HG03378 (cell line): ENCODE results near the gene SERINC2.
"Not testable (repeated sequence)": the region's sequence is repeated elsewhere in the genome, so short reads cannot be mapped to it uniquely, and the experiment has no call there.

ENCODE experiments used
- ATAC-seq: cut with Tn5 transposase; IDR thresholded peaks from one replicate; pipeline ENCODE4 v1.9.1; 2021; ENCODE audit warnings: mild to moderate bottlenecking, moderate library complexity; ENCODE audit not compliant: unreplicated experiment

Gene SERINC2

DNA sequence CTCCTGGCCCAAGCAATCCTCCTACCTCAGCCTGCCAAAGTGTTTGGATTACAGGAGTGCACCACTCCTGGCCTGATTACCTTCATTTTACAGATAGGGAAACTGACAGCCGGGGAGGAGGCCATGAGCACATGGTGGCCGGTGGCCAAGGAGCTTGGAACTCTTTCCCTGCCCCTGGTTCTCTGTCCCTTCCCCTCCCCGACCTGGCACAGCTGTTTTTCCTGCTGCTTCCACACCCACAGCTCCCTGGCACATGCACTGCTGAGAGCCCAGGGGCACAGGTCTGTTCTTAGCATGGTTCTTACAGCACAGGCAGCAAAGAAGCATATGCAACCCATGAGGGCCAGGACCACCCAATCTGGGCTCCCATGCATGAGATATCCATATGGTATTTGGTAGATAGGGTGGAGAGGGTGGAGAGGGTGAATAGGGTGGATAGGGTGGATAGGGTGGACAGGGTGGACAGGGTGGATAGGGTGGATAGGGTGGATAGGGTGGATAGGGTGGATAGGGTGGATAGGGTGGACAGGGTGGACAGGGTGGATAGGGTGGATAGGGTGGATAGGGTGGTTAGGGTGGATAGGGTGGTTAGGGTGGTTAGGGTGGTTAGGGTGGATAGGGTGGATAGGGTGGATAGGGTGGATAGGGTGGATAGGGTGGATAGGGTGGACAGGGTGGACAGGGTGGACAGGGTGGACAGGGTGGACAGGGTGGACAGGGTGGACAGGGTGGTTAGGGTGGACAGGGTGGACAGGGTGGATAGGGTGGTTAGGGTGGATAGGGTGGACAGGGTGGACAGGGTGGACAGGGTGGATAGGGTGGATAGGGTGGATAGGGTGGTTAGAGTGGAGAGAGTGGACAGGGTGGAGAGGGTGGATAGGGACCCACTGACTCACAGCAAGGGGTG, 18.6 kb downstream of the SERINC2 start:
- not testable (repeated sequence) for ATAC-seq

DNA sequence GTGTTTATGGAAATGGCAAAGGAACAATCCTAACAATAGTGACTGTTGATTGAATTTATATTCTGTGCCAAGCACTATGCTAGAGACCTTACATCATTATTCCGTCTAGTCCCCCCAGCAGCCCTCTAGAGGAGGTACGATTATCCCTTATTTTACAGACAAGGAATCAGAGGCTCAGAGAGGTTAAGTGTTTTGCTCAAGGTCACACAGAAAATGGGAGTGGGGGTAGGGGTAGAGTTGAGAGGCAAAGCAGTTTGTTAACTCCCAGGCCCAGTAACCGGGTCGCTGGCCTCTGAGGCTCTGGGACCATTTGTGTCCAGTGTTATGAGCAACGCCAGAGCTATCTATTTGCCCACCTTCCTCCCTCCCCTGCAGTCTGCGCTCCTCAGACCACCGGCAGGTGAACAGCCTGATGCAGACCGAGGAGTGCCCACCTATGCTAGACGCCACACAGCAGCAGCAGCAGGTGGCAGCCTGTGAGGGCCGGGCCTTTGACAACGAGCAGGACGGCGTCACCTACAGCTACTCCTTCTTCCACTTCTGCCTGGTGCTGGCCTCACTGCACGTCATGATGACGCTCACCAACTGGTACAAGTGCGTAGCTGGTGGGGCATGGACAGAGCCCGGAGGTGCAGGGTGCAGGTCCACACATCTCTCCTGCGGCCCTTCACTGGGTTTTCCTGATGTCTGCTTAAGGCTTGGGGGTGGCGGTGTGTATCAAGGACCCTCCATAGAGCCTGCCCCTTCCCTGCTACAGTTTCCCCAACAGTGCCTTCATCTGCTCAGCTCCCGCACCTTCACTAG, 19.8 kb downstream of the SERINC2 start:
- ATAC-seq: no peak

DNA sequence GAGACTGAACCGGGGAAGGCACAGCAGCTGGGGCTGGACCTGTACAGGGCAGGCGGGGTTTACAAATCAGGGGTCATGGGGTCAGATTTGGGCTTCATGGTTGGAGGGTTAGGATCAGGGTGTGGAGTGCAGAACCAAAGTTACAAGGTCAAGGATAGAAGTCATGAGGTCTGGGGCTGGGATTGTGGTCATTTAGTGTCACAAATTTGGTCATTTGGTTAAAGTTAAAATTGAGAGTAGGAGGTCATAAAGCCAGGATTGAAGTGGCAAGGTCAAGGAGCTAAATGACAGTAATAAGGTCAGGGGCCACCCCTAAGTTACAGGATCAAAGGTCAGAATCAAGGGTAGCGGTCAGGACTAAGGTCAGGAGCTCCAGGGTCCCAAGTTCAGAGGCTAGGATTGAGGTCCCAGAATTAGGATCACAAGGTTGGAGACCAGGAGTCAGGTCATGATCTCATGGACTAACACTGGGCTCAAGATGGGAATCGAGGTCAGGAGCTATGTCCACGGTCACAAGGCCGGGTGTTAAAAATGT, 20.4 kb downstream of the SERINC2 start:
- no peak for ATAC-seq

DNA sequence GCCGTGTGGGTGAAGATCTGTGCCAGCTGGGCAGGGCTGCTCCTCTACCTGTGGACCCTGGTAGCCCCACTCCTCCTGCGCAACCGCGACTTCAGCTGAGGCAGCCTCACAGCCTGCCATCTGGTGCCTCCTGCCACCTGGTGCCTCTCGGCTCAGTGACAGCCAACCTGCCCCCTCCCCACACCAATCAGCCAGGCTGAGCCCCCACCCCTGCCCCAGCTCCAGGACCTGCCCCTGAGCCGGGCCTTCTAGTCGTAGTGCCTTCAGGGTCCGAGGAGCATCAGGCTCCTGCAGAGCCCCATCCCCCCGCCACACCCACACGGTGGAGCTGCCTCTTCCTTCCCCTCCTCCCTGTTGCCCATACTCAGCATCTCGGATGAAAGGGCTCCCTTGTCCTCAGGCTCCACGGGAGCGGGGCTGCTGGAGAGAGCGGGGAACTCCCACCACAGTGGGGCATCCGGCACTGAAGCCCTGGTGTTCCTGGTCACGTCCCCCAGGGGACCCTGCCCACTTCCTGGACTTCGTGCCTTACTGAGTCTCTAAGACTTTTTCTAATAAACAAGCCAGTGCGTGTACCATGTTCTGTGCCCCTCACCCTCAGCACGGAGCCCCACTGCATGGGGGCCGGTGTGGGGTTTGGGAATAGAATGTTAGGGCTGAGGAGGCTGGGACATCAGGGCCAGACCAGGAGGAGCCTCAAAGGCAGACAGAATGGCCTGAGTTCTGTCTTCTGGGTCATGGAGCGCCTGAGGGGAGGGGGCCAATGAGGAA, 21.3 kb downstream of the SERINC2 start:
- no peak for ATAC-seq

DNA sequence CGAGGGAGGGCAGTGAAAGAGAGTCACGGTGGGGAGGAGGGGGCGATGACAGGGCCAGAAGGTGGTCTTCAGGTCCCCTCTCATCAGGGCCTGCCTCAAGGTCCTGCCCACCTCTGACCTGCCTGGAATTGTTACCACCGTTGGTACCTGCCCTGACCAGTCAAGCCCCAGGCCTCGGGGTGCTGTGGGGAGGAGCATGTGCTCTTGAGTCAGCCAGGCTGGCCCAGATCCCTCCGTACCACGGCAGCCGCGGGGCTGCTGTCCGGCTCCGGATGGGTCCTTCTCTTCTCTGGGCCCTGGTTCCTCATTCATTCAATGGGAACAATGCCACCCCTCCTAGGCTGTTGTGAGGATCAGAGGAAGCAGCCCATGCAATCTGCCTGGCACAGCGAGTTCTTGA, 22.0 kb downstream of the SERINC2 start:
- ATAC-seq: no peak

DNA sequence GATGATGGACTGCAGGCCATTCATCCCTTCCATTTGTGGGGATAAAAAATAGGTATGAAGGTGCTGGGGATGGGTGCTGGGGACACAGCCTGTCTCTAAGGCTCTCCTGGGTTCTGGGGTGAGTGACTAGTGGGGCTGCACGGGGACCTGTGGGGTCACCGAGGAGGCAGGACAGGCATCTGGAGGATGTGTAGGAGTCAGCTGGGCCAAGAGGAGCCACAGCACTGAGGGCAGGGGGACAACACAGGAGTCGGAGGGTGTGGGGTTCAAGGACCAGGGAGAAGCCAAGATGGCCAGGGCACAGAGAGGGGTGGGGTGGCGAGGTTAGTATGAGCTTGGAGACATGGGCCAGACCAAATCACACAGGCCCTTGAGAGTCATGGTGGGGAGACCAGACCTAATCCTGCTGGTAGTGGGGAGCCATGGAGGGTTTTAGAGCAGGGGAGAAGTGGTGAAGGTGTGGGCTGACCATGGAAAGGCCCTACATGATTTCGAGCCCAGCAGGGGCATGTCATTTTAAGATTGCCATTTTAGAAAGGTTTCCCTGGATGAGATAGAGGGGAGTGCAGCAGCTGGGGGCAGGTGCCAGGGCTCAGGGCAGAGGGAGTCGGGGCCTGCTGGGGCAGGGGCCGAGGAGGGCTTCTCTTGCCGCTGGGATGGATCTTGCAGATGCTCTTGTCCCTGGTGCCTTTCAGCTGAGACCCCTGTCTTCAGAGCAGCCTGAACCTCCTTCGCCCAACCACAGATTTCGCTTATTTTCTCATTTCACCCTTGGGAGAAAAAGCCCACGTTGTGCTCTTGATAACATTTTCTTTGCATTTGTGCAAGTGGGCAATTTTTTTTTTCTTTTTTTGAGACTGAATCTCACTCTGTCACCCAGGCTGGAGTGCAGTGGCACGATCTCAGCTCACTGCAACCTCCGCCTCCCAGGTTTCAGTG, 22.7 kb downstream of the SERINC2 start:
- no peak for ATAC-seq

DNA sequence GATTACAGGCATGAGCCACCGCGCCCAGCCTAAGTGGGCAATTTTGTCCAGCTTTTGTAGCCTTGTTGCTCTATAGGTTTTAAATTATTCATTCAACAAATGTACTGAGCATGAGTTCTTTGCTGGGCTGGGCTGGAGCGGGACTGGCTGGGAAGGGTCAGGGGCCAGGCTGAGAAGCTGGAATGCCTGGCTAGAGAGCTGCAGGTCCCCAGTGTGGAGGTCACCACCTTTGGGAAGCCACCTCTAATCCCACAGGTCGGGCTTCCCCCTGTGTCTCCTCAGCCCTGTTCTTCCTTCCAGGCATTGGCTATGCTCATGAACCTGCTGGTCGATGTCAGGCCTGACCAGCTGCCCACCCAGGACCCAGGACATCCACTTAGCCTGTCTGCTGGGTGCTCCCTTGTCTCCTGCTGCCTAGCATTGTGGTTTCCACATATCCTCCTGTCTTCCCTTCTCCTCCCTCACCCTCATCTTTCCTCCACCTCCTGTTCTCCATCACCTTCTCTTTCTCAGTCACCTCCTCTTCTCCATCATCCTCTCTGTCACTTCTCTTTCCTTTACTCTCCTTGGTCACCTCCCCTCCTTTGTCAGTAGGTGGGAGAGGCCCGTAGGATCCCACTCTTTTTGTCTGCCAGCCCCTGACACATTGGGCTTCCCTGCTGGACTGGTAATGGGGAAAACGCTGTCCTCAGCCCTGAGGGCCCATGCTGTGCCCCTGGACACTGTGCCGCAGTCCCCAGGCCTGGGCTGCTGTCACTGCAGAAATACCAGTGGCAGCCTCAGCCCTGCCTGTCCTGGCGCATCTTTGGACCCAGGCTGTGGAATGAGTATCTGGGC, 23.8 kb downstream of the SERINC2 start:
- ATAC-seq: no peak

DNA sequence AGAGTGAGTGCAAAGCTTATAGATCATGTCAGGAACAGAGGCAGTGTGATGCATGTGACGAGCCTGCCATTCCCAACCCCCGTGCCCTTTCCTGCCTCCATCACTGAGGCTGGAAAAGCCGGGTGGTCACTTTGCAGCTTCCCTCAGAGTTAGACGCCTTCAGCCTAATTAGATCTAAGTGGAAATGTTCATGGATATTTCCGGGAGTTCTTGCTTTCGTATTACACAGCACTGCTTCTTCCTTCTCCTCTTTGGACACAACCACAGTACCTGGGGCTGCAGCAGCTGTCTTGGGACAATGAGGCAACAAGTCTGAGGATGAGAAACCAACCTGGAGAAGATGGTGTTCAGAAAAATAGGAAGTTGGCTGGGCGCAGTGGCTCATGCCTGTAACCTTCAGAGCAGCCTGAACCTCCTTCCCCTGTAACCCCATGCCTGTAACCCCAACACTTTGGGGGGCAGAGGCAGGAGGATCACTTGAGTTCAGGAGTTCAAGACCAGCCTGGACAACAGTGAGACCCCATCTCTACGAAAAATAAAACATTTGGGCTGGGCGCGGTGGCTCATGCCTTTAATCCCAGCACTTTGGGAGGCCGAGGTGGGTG, 24.5 kb downstream of the SERINC2 start:
- ATAC-seq: no peak

DNA sequence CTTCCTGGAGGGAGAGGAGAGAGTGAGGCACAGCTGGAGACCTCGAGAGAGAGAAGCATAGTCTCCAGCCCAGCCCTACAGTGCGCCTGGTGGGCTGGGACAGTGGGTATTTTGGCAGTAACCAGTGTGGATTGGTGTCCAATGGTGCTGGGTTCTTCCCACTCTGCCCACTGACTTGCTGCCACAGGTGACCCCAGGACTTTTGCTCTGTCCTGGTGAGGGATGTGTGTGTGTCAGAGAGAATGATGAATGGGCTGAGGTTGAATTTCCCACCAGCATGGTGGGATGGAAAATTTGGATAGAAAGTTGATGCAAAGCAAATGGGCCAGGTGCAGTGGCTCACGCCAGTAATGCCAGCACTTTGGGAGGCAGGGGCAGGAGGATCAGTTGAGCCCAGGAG, 26.3 kb downstream of the SERINC2 start:
- no peak for ATAC-seq

DNA sequence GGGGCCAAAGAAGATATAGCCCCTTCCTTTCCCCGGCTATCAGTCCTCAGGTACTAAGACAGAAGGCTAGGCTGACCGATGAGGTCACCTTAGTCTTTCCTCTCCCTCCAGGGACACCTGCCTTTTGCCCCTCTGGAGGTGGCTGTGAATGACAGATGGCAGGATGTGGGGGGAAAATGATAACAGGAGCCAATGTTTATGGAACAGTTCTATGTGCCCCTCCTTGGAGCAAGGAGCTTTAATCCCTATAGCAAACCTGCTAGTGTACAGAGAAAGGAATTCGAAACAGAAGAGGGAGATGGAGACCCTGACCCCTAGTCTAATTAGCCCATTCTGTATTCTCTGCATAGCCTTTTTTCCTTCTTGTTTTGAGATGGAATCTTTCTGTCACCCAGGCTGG, 28.1 kb downstream of the SERINC2 start:
- ATAC-seq: no peak

DNA sequence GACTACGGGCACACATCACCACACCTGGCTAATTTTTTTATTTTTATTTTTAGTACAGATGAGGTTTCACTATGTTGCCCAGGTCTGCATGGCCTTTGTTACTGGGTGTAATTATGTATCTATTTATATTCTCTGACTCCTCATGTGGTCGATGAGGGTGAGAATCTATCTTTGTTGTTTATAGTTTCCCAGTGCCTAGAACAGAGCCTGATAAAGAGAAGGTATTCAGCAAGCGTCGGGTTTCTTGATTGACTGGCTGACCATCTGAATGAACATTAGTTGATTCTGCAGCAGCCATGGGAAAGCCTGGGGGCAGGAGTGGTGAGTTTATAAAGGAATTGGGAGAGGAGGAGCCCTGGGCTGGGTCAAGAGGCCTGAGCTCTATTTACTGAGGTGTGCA, 28.5 kb downstream of the SERINC2 start:
- ATAC-seq: no peak

DNA sequence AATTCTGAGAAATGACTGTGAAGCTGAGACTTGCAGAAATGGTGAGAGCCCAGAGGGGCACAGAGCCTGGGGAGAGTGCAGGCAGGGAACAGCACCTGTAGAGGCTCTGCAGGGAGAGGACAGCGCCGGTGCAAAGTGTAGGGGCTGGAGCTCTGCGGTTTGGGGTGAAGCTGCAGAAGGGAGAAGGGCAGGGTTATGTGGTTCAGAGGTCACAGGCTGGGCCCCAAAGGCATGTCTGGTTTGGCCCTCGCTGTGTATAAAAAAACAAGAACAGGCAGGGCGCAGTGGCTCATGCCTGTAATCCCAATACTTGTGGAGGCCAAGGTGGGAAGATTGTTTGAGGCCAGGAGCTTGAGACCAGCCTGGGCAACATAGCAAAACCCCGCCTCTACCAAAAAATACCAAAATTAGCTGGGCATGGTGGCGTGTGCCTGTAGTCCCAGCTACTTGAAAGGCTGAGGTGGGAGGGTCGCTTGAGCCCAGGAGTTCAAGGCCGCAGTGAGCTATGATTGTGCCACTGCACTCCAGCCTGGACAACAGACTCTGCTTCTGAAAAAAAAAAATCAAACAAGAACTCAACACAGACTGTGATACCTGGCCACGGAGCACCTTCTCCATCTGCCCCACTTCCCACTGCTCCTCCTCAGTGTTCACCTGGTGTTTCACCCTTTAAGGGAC, 29.1 kb downstream of the SERINC2 start:
- ATAC-seq: no peak

DNA sequence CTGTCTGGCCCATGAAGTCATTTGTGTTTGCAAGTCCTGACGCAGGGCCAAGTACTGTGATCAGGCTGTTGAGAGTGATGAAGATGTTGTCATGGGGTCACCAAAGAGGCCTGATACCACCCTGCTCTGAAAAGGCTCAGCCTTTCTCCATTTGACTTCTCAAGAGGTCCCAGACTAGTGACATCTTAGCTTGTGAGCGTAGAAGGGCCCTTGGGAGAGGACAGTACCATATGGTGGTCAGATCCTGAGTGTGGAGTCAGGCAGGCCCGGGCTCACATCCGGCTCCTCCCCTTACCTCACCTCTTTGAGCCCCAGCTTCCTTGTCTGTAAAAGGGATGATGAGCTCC, 29.6 kb downstream of the SERINC2 start:
- no peak for ATAC-seq

DNA sequence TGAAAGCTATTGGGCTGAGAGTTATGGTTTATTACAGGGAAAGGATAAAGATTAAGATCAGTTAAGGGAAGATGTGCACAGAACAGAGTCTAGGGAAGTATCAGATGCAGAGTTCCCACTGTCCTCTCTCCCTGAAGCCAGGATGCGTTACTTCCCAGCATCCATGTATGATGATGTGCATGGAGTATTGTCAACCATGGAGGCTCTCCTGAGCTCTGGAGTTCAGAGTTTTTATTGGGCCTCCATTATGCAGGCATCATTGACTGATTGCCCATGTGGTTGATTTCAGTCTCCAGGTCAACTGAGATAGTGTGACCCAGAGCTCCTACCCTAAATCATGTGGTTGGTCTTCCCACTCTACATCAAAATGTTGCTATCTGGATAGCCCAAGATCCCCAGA, 30.7 kb downstream of the SERINC2 start:
- no peak for ATAC-seq

DNA sequence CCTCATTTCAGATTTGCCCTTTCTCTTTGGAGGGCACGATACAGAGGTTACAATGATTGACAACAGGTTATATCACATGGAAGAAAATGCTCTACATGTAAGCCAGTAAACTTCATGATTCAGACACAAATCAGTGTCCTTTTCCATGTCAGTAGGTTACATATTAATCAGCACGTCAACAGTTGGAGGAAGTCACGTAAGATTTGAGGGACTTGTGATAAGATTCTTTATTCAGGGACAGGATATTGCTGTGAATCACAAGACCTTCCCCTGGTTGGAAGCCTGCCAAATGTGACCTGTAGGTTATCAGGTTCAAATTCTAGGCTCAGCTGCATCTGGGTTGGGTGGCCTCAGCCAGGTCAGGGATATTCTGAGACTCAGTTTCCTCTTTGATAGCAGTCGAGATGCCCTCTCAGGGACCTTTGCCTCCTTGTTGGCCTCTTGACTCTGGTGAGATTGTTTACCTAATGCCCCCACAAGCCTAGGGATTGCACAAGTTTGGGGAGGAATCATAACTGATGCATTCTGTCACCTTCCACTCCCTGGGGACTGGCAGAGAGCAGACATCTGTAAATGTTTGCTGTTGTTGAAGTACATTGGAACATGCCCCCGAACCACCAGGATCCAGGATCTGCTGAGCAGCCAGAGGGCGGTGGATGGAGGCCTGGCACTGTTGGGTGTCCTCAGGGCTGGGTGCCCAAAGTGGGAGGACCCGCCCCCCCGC, 31.9 kb downstream of the SERINC2 start:
- no peak for ATAC-seq

DNA sequence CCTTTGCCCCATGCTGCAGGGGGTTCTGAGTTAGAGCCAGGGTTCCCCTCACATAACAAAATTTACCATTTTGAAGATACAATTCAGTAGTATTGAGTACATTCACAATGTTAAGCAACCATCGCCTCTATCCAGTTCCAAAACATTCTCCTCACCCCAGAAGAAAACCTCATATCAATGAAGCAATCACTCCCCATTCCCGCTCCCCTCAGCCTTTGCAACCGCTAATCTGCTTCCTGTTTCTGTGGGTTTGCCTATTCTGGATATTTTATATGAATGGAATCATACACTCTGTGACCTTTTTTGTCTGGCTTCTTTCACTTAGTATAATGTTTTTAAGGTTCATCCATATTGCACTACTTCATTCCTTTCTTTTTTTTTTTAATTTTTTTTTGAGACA, 32.9 kb downstream of the SERINC2 start:
- ATAC-seq: no peak

DNA sequence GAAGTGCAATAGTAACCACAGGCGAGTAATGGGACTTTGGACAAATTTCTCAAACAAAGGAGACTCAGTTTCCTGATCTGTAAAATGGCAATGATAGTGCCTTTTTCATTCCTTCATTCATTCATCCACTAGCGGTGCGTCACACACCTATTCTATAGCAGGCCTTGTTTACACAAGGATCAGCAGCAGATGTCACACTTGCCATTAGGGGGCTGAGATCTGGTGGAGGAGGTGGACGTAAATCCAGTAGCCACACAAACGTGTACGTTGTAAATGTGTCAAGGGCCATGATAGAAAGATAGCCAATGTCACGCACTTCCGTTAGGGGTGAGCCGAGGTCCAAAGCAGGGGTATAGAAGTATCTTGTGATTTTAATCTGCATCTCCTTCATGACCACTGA, 34.2 kb downstream of the SERINC2 start:
- no peak for ATAC-seq
